NCI-H748 (cell line): ENCODE measurements around the gene P2RX7.
"Not testable (repeated sequence)": the region's sequence is repeated elsewhere in the genome, so short reads cannot be mapped to it uniquely, and the experiment has no call there.

Source experiments
- DNase-seq: peaks from one replicate; lab custom pipeline; 2025; ENCODE audit not compliant: unreplicated experiment; lab: John Stamatoyannopoulos, UW

The P2RX7 gene

DNA sequence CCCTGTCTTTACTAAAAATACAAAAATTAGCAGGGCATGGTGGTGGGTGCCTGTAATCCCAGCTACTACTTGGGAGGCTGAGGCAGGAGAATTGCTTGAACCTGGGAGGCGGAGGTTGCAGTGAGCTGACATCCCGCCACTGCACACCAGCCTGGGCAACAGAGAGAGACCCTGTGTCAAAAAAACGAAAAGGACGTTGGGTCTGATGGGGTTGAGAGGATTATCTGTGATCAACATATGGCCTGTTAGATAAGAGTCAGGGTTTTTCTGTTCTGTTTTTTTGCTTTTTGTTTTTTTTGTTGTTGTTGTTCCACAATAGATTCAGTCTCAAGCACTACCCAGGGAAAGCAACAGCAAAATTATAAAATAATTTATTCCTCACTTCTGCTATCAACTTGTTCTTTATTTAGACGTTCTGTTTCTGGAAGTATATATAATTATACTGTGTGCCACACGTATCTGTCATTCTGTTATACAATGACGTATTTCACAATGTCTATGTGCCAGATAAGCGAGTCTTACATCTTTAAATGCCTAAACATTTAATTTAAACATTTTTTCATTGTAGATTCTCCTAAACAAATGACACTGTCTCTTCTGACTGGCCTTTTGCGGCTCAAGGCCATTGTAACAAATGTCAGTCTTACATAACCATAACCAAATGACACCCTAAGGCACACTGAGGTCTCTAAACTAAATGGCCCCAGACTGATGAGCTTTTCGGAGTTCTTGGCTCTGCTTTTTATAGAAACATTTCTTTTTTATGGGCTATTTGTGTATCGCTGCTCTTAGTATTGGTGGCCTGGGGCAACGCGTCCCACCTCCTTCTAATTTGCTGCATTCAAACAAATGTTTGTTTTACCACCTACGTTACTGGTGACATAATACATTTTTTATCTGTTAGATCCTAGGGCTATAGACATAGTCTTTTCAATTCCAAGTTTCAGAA, 70.0 kb downstream of the P2RX7 start:
- peak; percentile 72 for DNase-seq

DNA sequence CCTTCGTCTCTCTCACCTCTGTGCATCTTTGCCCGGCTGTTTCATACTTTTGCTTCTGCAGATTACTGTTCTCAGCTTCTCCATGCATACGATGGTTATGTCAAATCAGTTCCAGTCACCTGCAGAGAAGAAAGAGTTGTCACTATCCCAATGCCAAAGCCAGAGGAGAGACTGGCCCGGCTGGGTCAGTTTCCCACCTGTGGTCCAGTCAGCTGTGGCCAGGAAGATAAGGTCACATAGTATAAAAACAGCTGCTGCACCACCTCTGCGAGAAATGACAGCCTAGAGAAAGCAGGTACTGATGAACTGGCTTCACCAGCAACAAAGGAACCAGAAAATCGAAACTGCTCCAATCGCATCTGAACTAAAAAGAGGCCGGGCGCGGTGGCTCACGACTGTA, 70.8 kb downstream of the P2RX7 start:
- no peak for DNase-seq

DNA sequence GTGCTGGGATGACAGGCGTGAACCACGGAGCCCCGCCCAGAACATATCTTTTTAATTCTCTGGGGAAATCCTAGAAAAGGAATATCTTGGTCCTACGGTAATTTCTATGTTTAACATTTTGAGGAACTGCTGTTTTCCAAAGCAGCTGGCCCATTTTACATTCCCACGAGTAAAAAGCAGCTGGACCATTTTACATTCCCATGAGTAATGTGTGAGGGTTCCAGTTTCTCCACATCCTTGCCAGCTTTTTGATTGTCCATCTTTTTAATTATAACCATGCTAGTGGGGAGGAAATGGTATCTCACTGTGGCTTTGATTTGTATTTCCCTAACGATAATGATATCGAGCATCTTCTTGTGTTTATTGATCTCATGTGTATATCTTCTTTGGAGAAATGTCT, 72.8 kb downstream of the P2RX7 start:
- no peak for DNase-seq

DNA sequence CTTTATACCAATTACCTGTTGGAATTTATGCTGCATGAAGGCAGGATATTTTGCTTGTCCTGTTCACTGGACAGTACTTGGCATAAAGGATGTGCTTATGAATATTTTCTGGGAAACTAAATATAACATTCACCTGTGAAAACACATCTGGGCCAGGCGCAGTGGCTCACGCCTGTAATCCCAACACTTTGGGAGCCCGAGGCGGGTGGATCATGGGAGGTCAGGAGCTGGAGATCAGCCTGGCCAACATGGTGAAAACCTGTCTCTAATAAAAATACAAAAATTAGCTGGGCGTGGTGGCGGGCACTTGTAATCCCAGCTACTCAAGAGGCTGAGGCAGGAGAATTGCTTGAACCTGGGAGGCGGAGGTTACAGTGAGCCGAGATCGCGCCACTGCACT, 75.9 kb downstream of the P2RX7 start:
- not testable (repeated sequence) for DNase-seq

DNA sequence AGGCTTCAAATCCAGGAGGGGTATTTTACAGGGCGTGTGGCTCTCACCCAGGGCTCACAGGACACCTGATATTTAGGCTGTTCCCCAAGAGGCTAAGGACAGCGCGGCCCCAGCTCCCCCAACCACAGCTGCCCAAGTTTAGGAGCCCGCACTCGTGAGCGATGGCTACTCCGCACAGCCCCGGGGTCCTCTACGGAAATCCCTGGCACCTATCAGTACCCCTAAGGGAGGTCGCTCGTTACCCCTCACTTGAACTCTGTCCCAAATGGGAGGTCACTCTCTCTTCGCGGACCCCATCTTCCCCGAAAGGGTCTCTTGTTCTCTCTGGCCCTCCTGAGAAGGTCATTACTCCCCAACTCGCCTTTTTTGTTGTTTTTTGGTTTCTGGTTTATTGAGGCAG, 76.5 kb downstream of the P2RX7 start:
- DNase-seq, result no peak

DNA sequence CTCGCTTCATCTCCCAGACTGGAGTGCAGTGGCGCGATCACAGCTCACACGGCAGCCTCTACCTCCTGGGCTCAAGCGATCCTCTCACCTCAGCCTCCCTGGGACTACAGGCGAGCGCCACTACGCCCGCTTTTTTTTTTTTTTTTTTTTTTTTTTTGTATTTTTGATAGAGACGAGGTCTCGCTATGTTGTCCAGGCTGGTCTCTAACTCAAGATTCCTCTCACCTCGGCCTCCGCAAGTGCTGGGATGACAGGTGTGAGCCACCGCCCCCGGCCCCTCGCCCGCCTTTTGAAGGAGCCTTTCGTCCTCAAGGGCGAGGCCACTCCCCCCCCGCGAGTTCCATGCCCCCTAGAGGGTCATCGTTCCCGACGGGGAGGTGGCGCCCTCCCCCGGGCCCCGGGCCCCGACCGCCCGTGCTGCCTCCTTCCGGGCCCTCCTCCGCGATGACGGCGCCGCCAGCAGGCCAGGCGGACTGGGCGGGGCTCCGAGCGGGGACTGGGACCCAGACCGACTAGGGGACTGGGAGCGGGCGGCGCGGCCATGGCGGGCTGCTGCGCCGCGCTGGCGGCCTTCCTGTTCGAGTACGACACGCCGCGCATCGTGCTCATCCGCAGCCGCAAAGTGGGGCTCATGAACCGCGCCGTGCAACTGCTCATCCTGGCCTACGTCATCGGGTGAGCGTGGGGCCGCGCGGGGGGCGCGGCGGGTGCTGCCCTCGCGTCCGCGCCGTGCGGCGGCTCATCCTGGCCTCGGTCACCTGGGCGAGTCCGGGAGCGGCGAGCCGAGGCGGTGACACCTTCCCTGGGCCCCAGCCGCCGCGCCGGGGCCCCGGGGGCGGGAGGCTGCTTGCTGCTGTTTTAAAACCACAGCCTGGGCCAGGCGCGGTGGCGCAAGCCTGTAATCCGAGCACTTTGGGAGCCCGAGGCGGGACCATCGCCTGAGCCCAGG, 77.2 kb downstream of the P2RX7 start, which contains the start of gene P2RX4:
TSS of gene P2RX4 (plus strand) at position 506 of the 949 bp plus-strand sequence. CDS start at position 542, 36 bp downstream.
- DNase-seq, result peak; percentile 87

DNA sequence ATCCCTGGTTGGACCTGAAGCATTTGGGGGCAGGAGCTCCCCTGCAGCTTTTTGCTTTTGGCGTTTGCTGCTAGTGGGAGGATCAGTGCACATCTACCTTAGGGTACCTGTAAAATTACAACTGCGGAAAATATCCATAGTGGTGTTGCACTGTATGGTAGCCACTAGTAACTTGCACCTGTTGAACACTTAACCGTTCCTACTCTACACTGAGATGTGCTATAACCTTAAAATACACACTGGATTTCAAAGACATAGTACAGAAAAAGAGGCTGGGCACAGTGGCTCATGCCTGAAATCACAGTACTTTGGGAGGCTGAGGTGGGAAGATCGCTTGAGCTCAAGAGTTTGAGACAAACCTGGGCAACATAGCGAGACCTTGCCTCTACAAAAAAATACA, 80.2 kb downstream of the P2RX7 start:
- no peak for DNase-seq

DNA sequence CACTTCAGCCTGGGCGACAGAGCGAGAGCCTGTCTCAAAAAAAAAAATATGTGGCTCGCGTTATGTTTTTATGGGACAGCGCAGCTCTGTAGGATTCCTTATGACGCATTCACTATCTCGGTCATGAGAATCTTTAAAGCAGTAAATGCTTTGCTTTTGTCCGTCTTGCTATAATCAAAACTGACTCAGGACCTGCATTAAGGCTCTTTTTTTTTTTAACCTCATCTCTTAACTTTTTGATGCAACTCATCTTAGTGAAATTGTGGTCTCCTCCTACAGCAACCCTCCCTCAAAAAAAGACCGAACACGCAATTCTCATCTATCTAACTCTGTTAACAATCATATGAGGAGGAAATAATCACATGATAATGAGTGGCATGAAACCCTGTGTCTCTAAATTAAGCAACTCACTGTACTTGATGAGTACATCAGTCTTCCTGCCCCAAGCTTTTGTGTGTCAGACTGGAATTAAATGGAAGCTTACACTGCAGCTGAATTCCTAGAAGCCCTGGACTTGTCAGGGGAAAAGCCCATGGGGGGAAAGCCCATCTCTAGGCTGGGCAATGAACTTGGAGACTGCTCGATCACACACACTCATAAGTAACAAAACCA, 81.6 kb downstream of the P2RX7 start:
- no peak for DNase-seq

DNA sequence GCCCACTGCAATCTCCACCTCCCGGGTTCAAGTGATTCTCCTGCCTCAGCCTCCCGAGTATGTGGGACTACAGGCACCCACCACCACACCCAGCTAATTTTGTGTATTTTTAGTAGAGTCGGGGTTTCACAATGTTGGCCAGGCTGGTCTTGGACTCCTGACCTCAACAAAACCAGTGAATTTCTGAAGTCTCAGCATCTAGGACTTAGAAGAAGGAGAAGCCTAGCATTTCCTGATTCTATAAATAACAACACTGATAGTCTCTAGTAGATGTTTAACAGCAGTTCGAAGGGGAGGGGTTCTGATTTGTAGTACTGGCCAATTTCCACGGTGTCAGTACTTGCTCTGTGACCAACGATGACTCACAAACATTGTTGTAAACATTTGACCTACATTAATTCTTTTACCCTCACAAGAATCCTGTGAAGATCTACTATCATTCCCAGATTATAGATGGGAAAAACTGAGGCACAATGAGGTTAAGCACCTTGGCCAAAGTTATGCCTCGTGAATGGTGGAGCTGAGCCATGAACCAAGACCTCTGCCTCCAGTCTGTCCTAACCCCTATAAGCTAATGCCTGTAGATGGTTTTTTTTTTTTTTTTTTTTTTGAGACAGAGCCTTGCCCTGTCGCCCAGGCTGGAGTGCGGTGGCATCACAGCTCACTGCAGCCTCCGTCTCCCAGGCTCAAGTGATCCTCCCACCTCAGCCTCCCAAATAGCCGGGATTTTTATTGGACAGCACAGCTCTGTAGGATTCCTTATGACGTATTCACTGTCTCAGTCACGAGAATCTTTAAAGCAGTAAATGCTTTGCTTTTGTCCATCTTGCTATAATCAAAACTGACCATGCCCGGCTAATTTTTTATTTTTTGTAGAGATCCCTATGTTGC, 82.4 kb downstream of the P2RX7 start:
- no peak for DNase-seq

DNA sequence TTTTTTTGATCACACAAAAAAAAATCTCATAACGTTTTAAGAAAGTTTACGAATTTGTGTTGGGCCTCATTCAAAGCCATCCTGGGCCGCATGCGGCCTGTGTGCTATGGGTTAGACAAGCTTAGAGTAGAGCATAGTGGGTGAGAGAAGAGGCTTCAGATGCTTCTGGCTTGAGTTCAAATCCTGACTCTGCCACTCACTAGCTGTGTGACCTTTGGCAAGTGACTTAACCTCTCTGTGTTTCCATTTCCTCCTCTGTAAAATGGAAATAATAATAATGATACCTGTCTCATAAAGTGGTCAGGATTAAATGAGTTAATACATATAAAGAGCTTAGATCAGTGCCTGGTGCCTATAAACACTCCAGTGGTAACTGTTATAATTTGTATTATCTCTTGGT, 83.4 kb downstream of the P2RX7 start:
- DNase-seq, result no peak

DNA sequence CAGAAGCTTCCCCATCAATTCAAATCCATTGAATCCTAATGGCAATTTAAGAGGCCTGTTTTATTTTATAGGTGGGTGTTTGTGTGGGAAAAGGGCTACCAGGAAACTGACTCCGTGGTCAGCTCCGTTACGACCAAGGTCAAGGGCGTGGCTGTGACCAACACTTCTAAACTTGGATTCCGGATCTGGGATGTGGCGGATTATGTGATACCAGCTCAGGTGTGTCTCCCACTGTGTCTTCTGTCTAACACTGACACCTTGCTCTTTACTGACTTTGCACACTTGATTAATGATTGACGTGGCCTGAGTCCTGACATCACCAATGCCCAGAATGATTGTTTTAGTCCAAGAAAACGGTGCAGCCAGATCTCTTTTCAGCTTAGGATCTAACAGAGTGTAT, 84.4 kb downstream of the P2RX7 start:
- DNase-seq, result no peak

DNA sequence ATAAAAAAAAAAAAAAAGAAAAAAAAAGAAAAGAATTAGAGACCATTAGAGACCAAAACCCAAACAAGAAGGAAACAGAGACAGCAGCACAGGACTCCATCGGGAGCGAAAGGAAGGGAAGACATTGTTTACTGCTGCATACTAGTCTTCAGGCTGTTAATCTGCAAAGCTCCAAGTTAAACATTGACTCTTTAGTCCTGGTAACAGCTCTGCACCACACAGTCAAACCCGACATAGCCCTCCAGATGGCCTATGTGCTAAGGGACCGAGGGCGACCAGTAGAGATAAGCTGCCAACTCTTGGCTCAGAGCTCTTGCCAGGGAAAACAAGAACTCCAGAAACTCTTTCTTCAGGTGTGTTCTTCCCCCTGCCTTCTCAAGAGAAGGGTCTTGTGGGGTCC, 85.1 kb downstream of the P2RX7 start:
- no peak for DNase-seq

DNA sequence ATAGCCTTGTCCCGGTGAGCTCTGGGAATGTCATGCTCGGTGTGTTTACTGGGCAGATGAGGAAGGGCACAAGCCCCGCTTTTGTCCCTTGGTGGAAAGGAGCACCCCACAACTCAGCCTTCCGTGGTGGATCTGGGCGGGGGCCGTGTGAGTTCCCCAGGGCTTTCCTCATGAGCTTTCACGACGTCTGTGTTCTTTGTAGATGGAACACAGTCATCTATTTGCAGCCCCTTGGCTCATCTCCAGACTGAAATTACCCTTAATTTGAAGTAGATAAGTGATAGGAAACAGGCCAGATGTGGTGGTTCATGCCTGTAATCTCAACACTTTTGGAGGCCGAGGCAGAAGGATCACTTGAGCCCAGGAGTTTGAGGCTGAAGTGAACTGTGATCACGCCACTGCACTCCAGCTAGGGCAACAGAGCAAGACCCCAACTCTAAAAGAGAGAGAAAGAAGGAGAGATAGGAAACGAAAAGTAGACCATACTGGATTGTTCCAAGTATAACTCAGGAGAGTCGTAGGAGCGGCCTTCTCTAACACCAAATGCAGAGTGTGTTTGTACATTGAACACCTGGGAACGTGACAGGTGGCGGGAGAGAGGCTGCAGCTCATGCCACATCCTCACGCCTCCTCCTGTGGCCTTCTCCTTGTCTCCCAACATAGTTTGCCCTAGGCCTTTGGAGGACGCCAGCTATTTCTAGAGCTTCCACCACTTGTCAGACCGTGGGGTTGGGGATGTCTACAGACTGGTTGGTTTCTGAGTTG, 86.1 kb downstream of the P2RX7 start:
- DNase-seq, result peak; percentile 29

DNA sequence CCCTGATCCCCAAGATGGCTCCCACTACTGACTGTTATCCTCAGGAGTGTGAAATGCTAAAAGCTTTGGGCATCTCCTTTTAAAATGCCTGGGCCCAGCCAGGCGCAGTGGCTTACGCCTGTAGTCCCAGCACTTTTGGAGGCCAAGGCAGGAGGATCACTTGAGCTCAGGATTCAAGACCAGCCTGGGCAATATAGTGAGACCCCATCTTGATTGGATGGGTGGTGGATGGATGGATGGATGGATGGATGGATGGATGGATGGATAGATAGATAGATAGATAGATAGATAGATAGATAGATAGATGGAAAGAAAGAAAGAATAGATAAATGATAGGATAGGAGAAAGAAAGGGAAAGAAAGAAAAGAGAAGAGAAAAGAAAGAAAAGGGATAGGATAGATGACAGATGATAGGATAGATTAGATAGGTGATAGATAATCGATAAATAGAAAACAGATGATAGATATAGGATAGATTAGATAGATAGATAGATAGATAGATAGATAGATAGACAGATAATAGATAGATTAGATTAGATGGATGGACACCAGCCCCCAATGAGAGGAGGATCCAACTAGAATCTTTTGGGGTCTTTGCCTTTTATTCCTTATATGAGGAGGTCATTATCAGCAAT, 86.8 kb downstream of the P2RX7 start:
- no peak for DNase-seq

DNA sequence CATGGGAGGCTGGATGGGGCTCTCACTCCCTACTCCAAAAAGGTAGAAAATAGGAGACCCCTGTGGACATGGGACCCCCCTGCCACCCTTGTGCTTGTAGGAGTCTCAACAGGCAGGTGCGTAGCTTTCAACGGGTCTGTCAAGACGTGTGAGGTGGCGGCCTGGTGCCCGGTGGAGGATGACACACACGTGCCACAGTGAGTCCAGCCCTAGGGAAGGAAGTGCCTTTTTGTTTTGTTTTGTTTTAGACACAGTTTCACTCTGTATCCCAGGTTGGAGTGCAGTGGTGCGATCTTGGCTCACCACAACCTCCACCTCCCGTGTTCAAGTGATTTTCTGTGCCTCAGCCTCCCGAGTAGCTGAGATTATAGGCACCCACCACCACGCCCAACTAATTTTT, 90.2 kb downstream of the P2RX7 start:
- no peak for DNase-seq

DNA sequence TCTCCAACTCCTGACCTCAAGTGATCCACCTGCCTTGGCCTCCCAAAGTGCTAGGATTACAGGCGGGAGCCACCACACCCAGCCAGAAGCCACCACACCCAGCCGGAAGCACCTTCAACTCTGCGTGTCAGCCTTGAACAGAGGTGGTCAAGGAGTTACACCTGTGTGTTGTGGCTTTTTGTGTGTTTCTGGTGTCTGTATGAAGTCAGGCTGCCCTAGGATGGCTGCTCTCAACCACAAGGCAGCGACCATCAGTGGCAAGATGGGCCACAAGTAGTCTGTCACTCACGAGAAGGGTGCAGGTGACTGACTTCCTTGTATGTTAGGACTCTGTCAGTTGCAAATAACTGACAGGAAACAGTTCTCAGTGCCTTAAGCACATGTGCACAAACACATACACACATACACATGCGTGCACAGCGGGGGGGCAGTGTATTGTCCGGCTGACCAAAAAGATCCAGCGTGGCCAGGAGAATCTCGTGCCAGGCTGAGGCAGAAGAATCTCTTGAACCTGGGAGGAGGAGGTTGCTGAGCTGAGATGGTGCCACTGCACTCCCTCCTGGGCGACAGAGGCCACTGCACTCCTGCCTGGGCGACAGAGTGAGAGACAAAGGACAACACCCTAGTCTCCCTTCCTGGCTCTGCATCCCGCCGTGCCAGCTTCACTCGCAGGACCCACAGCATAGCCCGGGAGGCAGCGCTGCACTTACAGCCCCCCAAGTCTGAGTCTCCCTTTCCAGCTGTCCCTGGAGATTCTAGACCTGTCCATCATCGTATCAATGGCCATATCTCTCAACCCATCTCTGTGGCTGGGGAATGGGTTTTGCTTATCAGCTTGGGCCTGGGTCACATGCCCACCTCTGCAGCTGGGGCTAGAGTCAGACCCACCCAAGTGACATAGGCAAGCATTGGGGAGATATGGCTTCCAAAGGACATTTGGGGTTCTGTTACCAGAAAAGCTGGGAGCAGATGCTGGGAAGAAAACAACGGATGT, 90.9 kb downstream of the P2RX7 start:
- DNase-seq, result peak; percentile 21

DNA sequence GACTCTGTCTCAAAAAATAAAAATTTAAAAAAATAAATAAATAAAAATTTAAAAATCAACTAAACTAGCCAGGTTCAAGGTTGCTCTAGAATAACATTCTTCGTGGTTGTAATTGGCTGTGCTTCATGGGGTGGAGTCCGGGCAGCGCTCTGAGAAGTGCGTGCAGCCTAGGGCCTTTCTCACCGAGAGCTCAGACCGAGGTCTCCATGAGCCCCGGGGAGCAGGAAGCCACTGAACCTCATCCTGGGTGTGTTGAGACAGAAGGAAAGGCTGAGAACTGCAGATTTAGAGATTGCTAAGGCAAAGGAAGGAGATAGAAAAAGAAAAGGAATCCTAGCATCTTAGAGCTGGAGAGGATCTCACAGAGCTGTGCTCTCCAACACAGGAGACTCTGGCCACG, 91.9 kb downstream of the P2RX7 start:
- no peak for DNase-seq

DNA sequence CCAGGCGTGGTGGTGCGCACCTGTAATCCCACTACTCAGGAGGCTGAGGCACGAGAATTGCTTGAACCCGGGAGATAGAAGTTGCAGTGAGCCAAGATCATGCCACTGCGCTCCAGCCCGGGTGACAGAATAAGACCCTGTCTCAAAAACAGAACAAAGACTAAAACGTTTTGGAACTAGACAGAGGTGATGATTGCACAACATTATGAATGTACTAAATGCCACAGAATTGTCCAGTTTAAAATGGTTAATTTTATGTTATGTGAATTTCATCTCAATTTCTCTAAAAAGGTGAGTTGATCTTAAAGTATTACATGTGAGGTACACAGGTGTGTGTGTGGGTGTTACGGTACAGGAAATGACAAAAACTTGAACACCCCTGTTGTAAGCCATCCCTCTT, 93.7 kb downstream of the P2RX7 start:
- no peak for DNase-seq
